Activated CD8-positive, alpha-beta T cell treated with anti-CD3 and anti-CD28 coated beads, Interleukin-2, amount 10 ng/mL, durations not matched to agents 7 days and 5 days (primary cell): Measurements from ENCODE around the gene SULT1C2. TPM values are rescaled to one million over a fixed set of nuclear protein-coding genes. Genes with fewer than 3 reads are reported as not detected.

Experiments used
- total RNA-seq, 2 experiments: library from RNA; stranded (reverse); gene quantifications; one replicate each; pipeline ENCODE4 v1.2.3, GENCODE V29; 2021

SULT1C2 gene
- total RNA-seq, 2 experiments from 2014 or later, result not detected

Other genes starting within 250 kb of the SULT1C2 start
- not detected for gene SULT1C3, start 48.9 kb upstream of the SULT1C2 start, total RNA-seq
- not detected for gene SULT1C4, start 89.1 kb downstream of the SULT1C2 start, total RNA-seq
- gene GCC2, start 160.3 kb downstream of the SULT1C2 start, total RNA-seq, result 10 to 100 TPM; 38.8 to 41.4 TPM
- 10 to 100 TPM; 36.4 to 41.1 TPM for gene LIMS1, start 245.6 kb downstream of the SULT1C2 start, total RNA-seq